CD8-positive, alpha-beta memory T cell (primary cell): ENCODE measurements around the gene ASAP3. TPM values are rescaled to one million over a fixed set of nuclear protein-coding genes. Genes with fewer than 3 reads are reported as not detected.

Experiments used
- CTCF ChIA-PET: fragments of 350-600 bp; sonication (Branson Sonifier 250); formaldehyde crosslinking; loops from one replicate; lab custom pipeline; 2021; ENCODE audit warnings: antibody characterized with exemption; lab: Charles Lee
- POLR2A ChIA-PET: fragments of 350-600 bp; sonication (Branson Sonifier 250); formaldehyde crosslinking; loops from one replicate; lab custom pipeline; 2021; ENCODE audit warnings: antibody characterized with exemption; lab: Charles Lee
- DNase-seq, 5 donors: peaks; one replicate each; pipeline versions ENCODE4 v3.0.0 to v3.0.0-alpha.2; 2020 to 2022; ENCODE audit warnings: mixed read lengths in 1 of 5
- H3K27ac ChIP-seq: one replicate; pipeline ENCODE4 v1.7.0; 2013; ENCODE audit warnings: low read depth, mild to moderate bottlenecking, low read length, moderate library complexity
- H3K27me3 ChIP-seq: 2 replicates; pipeline ENCODE4 v1.7.0; 2013; ENCODE audit warnings: low read length, mild to moderate bottlenecking; ENCODE audit not compliant: insufficient read depth, poor library complexity, severe bottlenecking
- H3K36me3 ChIP-seq: 2 replicates; pipeline ENCODE4 v1.7.0; 2013; ENCODE audit warnings: mild to moderate bottlenecking, low read length, moderate library complexity; ENCODE audit not compliant: insufficient read depth
- H3K4me1 ChIP-seq: 2 replicates; pipeline ENCODE4 v1.7.0; 2013; ENCODE audit warnings: mild to moderate bottlenecking, low read length, moderate library complexity; ENCODE audit not compliant: insufficient read depth
- H3K4me3 ChIP-seq: 2 replicates; pipeline ENCODE4 v1.7.0; 2013; ENCODE audit warnings: mild to moderate bottlenecking, low read length
- H3K9me3 ChIP-seq: 2 replicates; pipeline ENCODE4 v1.7.0; 2013; ENCODE audit warnings: mild to moderate bottlenecking, low read length
- H3K27ac Mint-ChIP-seq, 8 donors: one replicate each; pipeline ENCODE4 v1.8.0; 2020 to 2021; ENCODE audit warnings: mixed read lengths in 8 of 8, mild to moderate bottlenecking in 6 of 8, inconsistent platforms in 3 of 8, moderate library complexity in 3 of 8
- H3K27me3 Mint-ChIP-seq, 2 donors: one replicate each; pipeline ENCODE4 v1.8.0; 2020 to 2021; ENCODE audit warnings: mixed read lengths in 2 of 2, mild to moderate bottlenecking in 1 of 2, moderate library complexity in 1 of 2
- H3K36me3 Mint-ChIP-seq, 3 donors: one replicate each; pipeline ENCODE4 v1.8.0; 2020 to 2021; ENCODE audit warnings: mixed read lengths in 3 of 3, inconsistent platforms in 1 of 3, mild to moderate bottlenecking in 1 of 3
- H3K4me1 Mint-ChIP-seq, 3 donors: one replicate each; pipeline ENCODE4 v1.8.0; 2020 to 2021; ENCODE audit warnings: mixed read lengths in 3 of 3, inconsistent platforms in 1 of 3, mild to moderate bottlenecking in 1 of 3
- H3K4me3 Mint-ChIP-seq, 7 donors: one replicate each; pipeline ENCODE4 v1.8.0; 2020 to 2021; ENCODE audit warnings: mixed read lengths in 7 of 7, mild to moderate bottlenecking in 6 of 7, moderate library complexity in 4 of 7, inconsistent platforms in 2 of 7
- H3K9me3 Mint-ChIP-seq, 5 donors: one replicate each; pipeline ENCODE4 v1.8.0; 2020 to 2022; ENCODE audit warnings: mixed read lengths in 5 of 5, mild to moderate bottlenecking in 3 of 5, moderate library complexity in 2 of 5, inconsistent platforms in 1 of 5
- polyA plus RNA-seq: library from polyadenylated mRNA; unstranded; fragments of 300-500 nt; fragmentation: Illumina TruSeq; gene quantifications from one replicate; pipeline ENCODE4 v1.2.3, GENCODE V29; 2021
- total RNA-seq, 2 experiments: library from RNA; stranded (reverse); gene quantifications; one replicate each; pipeline ENCODE4 v1.2.3, GENCODE V29; 2021

Gene ASAP3
- total and polyA plus RNA-seq, 3 experiments from 2014 or later: 0.33 to 0.78 (median 0.62) TPM

DNA sequence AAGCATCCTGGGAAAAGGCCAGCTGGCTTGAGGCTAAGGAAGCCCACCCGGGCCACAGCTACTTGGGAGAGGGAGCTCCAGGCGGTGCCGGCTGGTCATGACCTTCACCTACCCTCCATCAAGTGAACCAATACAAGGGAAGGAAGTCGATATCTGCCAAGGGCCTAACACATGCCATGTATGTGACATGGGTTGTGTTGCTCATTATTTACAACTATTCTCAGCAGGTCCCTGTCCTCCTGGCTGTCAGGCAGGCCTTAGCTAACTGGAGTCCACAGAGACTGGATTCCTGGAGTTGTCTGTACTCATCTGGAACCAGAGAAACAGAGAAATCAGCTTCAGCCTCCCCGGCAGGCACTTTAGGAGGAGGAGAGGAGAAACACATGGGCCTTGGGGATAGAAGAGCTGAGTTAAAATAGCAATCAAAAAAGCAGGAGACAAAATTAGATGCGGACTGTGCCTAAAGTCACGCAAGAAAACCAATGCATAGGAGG lies 75.1 kb downstream of the ASAP3 start:
- Mint-ChIP-seq H3K27me3 (no peaks in the 10 kb centered on the region), H3K9me3 (no peaks in the 10 kb centered on the region), H3K36me3 (no peaks in the 10 kb centered on the region), H3K27ac (no peak overlapping the region), H3K4me1 (peaks cover 6% of the 10 kb centered on the region in 3 donors), H3K4me3 (no peak overlapping the region)
- H3K27ac ChIP-seq: no peak overlapping the region
- peak in 1 of 5 donors; percentile 24 for DNase-seq
- ChIA-PET CTCF (no interaction called here), POLR2A (no interaction called here)
- H3K36me3 ChIP-seq: no peaks in the 10 kb centered on the region
- no peak overlapping the region for H3K4me3 ChIP-seq
- peaks cover 5% of the 10 kb centered on the region for H3K4me1 ChIP-seq
- H3K9me3 ChIP-seq: no peaks in the 10 kb centered on the region
- no peaks in the 10 kb centered on the region for H3K27me3 ChIP-seq

DNA sequence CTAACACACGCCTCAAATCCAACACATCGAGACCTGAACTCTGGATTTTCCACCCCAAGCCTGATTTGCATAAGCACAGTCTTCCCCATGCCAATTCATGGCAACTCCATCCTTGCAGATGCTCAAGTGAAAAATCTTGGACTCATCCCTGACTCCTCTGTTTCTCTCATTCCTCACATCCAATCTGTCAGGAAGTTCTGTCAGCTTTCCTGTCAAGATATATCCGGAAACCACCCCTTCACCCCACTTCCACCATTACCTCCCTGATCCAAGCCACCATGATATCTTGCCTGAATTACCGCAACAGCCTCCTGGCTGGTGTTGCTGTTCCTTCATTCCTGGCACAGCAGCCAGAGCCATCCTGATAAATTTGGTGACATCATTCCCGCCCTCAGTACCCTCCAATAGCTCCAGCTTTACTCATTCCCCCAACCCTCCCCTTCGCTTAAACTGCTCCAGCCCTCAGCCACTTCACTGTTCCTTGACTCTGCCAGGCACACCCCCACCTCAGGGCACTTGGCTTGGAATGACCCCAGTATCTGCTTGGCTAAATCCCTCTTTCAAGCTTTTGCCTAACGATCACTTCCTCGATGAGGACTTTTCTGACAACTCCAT lies 76.9 kb downstream of the ASAP3 start:
- Histone ChIP-seq H3K4me1 (peaks cover 5% of the 10 kb centered on the region), H3K4me3 (no peak overlapping the region), H3K27ac (no peak overlapping the region), H3K27me3 (no peaks in the 10 kb centered on the region), H3K36me3 (no peaks in the 10 kb centered on the region), H3K9me3 (no peaks in the 10 kb centered on the region)
- peak in 1 of 5 donors; percentile 11 for DNase-seq
- CTCF ChIA-PET: no interaction called here
- H3K4me1 Mint-ChIP-seq: peaks cover 7 to 12% (median 12%) of the 10 kb centered on the region in 3 donors
- no peaks in the 10 kb centered on the region for H3K9me3 Mint-ChIP-seq
- no peak overlapping the region for H3K4me3 Mint-ChIP-seq
- peaks cover 0 to 2% (median 1%) of the 10 kb centered on the region in 3 donors for H3K36me3 Mint-ChIP-seq
- H3K27me3 Mint-ChIP-seq: no peaks in the 10 kb centered on the region
- H3K27ac Mint-ChIP-seq: no peak overlapping the region
- POLR2A ChIA-PET: no interaction called here

DNA sequence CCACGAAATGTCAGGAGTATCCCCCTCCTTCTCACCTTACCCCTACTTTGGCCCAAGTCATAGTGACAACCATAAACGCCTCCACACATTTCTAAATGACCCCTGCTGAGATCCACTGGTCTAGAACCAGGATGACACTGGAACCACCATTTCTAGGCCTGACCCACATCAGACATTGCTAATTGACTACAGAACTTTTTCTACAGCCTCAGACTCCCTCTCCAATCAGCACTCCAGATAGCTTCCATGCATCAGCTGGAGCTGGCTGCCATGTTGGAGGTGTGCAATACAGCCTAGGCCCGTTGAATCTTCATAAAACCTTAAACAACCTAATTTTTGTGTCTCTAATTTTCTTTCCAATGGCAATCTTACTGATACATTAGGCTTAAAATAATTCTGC lies 78.0 kb downstream of the ASAP3 start:
- Mint-ChIP-seq H3K27me3 (no peaks in the 10 kb centered on the region), H3K36me3 (peaks cover 0 to 2% (median 1%) of the 10 kb centered on the region in 3 donors), H3K27ac (no peak overlapping the region), H3K4me3 (no peak overlapping the region), H3K9me3 (no peaks in the 10 kb centered on the region), H3K4me1 (peaks cover 7 to 12% (median 12%) of the 10 kb centered on the region in 3 donors)
- Histone ChIP-seq H3K27ac (no peak overlapping the region), H3K4me3 (no peak overlapping the region), H3K9me3 (no peaks in the 10 kb centered on the region), H3K27me3 (no peaks in the 10 kb centered on the region), H3K36me3 (no peaks in the 10 kb centered on the region), H3K4me1 (peaks cover 5% of the 10 kb centered on the region)
- ChIA-PET POLR2A (no interaction called here), CTCF (no interaction called here)
- DNase-seq: no peak

DNA sequence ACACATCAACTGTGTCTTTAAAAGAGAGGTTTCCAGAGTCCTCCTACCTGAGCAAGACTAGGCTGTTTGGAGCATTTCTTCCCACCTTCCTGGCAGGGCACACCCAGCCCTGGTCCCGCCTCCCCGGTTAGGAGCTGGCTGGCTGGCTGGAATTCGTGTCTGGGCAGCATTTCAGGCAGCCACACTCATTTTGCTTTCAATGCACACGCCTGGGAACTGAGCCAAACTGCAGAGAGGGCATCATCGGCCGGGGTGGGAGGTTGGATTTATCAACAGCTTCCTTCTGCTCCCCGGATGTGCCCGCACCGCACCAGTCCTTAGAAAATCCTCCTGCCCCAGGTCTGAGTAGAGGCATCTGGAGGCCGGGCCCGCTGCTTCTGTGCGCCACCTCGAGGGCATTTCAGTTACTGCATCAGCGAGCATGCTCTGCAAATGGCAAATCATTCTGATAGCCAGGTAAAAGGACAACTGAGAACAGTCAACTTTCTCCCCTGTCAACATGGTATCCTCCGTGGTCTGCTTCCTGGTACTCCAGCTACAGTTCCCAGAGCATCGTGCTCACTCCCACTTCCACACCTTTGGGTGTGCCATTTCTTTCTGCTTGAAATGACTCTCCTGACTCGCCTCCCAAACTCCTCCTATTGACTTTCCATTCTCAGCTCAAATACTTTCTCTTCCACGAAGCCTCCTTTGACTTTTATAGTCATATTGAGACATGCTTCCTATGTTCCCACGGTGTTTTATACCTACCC lies 80.1 kb downstream of the ASAP3 start:
- H3K36me3 ChIP-seq: no peaks in the 10 kb centered on the region
- H3K9me3 ChIP-seq: no peaks in the 10 kb centered on the region
- H3K4me3 ChIP-seq: no peak overlapping the region
- peaks cover 0 to 2% (median 1%) of the 10 kb centered on the region in 3 donors for H3K36me3 Mint-ChIP-seq
- H3K4me1 ChIP-seq: peaks cover 5% of the 10 kb centered on the region
- H3K27me3 ChIP-seq: no peaks in the 10 kb centered on the region
- no peaks in the 10 kb centered on the region for H3K27me3 Mint-ChIP-seq
- H3K4me1 Mint-ChIP-seq: peaks cover 7 to 12% (median 12%) of the 10 kb centered on the region in 3 donors
- no peaks in the 10 kb centered on the region for H3K9me3 Mint-ChIP-seq
- no peak overlapping the region for H3K27ac Mint-ChIP-seq
- peak; percentile 56 to 85 (median 69) for DNase-seq
- ChIA-PET POLR2A (no interaction called here), CTCF (interaction anchor here (0.6 to 3.0 kb wide), 12 partner anchors 9 to 1174 kb away, joined by 3 to 11 read pairs (median 3); partner anchors contain the start of gene TCEA3)
- no peak overlapping the region for H3K27ac ChIP-seq
- H3K4me3 Mint-ChIP-seq: no peak overlapping the region

DNA sequence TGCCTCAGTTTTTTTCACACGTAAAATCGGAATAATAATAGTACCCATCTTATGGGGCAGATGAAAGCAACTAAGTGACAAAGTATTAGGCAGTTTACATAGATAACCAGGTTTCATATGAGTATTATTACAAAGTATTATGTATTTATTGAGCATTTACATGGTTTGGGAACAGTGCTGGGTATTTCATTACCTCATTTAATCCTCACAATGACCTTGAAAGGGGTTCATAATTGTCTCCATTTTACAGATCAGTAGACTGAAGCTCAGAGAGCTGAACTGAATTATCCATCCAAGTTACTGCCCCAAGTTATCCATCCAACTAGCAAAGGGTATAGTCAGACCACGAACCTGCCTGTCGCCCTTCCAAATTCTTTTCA lies 80.6 kb downstream of the ASAP3 start:
- no peak for DNase-seq
- Histone ChIP-seq H3K27me3 (no peaks in the 10 kb centered on the region), H3K36me3 (no peaks in the 10 kb centered on the region), H3K4me3 (no peak overlapping the region), H3K9me3 (no peaks in the 10 kb centered on the region), H3K27ac (no peak overlapping the region), H3K4me1 (peaks cover 5% of the 10 kb centered on the region)
- ChIA-PET POLR2A (no interaction called here), CTCF (interaction anchor here (0.6 to 3.0 kb wide), 11 partner anchors 9 to 1174 kb away, joined by 3 to 11 read pairs (median 3); partner anchors contain the start of gene TCEA3)
- H3K4me1 Mint-ChIP-seq: peaks cover 7 to 12% (median 12%) of the 10 kb centered on the region in 3 donors
- H3K9me3 Mint-ChIP-seq: no peaks in the 10 kb centered on the region
- H3K4me3 Mint-ChIP-seq: no peak overlapping the region
- peaks cover 0 to 2% (median 1%) of the 10 kb centered on the region in 3 donors for H3K36me3 Mint-ChIP-seq
- no peaks in the 10 kb centered on the region for H3K27me3 Mint-ChIP-seq
- H3K27ac Mint-ChIP-seq: no peak overlapping the region

DNA sequence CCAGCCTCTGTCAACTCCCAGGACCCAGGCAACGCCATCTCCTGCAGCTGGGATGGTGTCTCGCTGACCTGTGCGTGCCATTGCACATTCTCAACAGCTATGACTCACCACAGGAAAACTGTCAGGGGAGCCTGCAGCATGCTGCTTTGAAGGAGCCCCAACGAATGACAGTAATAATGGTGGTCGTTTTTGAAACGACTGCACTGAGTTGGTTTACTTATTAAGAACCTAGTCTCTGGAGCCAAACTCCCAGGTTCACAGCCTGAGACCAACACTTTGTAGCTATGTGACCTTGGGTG lies 81.0 kb downstream of the ASAP3 start:
- H3K27me3 ChIP-seq: no peaks in the 10 kb centered on the region
- H3K9me3 Mint-ChIP-seq: no peaks in the 10 kb centered on the region
- peaks cover 5% of the 10 kb centered on the region for H3K4me1 ChIP-seq
- no peak overlapping the region for H3K4me3 ChIP-seq
- H3K27ac Mint-ChIP-seq: no peak overlapping the region
- H3K4me3 Mint-ChIP-seq: no peak overlapping the region
- H3K27ac ChIP-seq: no peak overlapping the region
- H3K36me3 ChIP-seq: no peaks in the 10 kb centered on the region
- H3K36me3 Mint-ChIP-seq: peaks cover 0 to 2% (median 1%) of the 10 kb centered on the region in 3 donors
- no peak for DNase-seq
- peaks cover 7 to 12% (median 12%) of the 10 kb centered on the region in 3 donors for H3K4me1 Mint-ChIP-seq
- no peaks in the 10 kb centered on the region for H3K9me3 ChIP-seq
- no peaks in the 10 kb centered on the region for H3K27me3 Mint-ChIP-seq
- ChIA-PET CTCF (interaction anchor here (1.0 to 3.0 kb wide), 4 partner anchors 19 to 129 kb away, joined by 3 to 11 read pairs (median 4); partner anchors contain the start of gene TCEA3), POLR2A (no interaction called here)

DNA sequence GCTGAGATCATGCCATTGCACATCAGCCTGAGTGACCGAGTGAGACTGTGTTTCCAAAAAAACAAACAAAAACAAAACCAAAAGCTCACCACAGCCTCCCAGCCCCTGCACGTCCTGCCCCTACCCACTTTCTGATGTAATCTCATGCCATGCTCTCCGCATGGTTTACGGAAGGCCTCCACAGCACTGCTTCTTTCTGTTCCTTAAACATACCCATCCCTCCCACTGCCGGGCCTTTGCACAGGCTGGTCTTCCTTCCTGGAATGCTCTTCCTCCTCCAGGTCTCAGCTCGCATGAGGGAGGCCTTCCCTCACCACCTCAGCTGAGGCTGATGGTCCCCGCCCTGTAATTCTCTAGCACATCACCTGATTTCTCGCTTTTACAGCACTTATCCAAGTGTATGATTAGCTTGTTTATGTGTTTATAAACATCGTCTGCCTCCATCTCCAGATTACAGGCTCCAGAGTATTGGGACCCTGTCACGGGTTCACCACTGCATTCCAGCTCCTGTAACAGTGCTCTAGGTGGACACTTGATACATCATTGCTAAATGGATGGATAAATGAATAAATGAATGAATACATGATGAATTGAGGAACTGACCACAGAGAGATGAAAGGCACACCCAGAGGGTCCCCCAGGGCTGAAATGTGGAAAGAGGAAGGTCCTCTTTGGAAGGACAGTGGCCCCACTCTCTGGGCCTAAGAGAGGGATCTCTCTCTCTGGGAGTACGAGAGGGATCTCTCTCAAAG lies 81.5 kb downstream of the ASAP3 start:
- Mint-ChIP-seq H3K9me3 (no peaks in the 10 kb centered on the region), H3K27me3 (no peaks in the 10 kb centered on the region), H3K36me3 (peaks cover 0 to 2% (median 1%) of the 10 kb centered on the region in 3 donors), H3K4me1 (peaks cover 7 to 12% (median 12%) of the 10 kb centered on the region in 3 donors), H3K27ac (peak overlapping the region in 1 of 8 donors; percentile 92), H3K4me3 (no peak overlapping the region)
- Histone ChIP-seq H3K27me3 (no peaks in the 10 kb centered on the region), H3K9me3 (no peaks in the 10 kb centered on the region), H3K27ac (no peak overlapping the region), H3K4me1 (peaks cover 5% of the 10 kb centered on the region), H3K4me3 (no peak overlapping the region), H3K36me3 (no peaks in the 10 kb centered on the region)
- peak in 1 of 5 donors; percentile 36 for DNase-seq
- ChIA-PET POLR2A (no interaction called here), CTCF (interaction anchor here (1.3 to 3.0 kb wide), 4 partner anchors 9 to 95 kb away, joined by 3 to 11 read pairs (median 4); partner anchors contain the start of gene TCEA3)
